Measurements from ENCODE around the gene NRDC.

GRCh38 chr1:51855624-51856023 is 22.9 kb downstream of the NRDC start:
- no peak for TF ChIP-seq CTCF (IDR thresholded peaks at IDR 0.05; ENCODE audit: low read length)
- TF ChIP-seq EZH2 (optimal IDR thresholded peaks at IDR 0.05; ENCODE audit: low read depth, low read length) = no peak
